Panc1 (cell line): ENCODE data around the gene FKBP5.

Source experiments
- CTCF ChIP-seq: fragments of 450-650 bp; IDR thresholded peaks from 2 replicates; pipeline ENCODE4 v1.5.1; 2017; ENCODE audit warnings: mild to moderate bottlenecking
- POLR2AphosphoS5 ChIP-seq: IDR thresholded peaks from 2 replicates; pipeline ENCODE4 v1.6.1; 2012; ENCODE audit warnings: mild to moderate bottlenecking, low read depth, low read length, moderate library complexity
- REST ChIP-seq, 2 experiments: IDR thresholded peaks; 2 replicates each; pipeline ENCODE4 v1.6.1; 2011 to 2012; ENCODE audit warnings: low read depth in 2 of 2, control low read depth in 1 of 2, low read length in 1 of 2, mild to moderate bottlenecking in 1 of 2, moderate library complexity in 1 of 2; ENCODE audit not compliant: insufficient read depth in 1 of 2
- SIN3A ChIP-seq: IDR thresholded peaks from 2 replicates; pipeline ENCODE4 v1.6.1; 2012; ENCODE audit warnings: low read depth, mild to moderate bottlenecking, low read length, moderate library complexity, borderline replicate concordance; ENCODE audit not compliant: insufficient read depth
- TCF7L2 ChIP-seq: IDR thresholded peaks from 2 replicates; pipeline ENCODE4 v1.6.1; 2011; ENCODE audit warnings: mild to moderate bottlenecking, low read depth, low read length, inconsistent platforms

GRCh38 chr6:35610830-35611229 is 77.9 kb downstream of the FKBP5 start:
- TF ChIP-seq POLR2AphosphoS5 (no peak), CTCF (no peak), SIN3A (no peak), TCF7L2 (no peak), REST (IDR thresholded peaks at IDR 0.05; ENCODE audit: insufficient read depth in 1 of 2, low read depth in 2 of 2, low read length in 1 of 2) (no peak)
